Astrocyte (in vitro differentiated cells and primary cell): ENCODE data around the gene HP1BP3. TPM values are rescaled to one million over a fixed set of nuclear protein-coding genes. Genes with fewer than 3 reads are reported as not detected.

Experiments
- DNase-seq: peaks from one replicate; pipeline ENCODE4 v3.0.0-alpha.2; 2010; ENCODE audit warnings: low read depth
- FAIRE-seq: peaks from 2 replicates; lab custom pipeline; 2011; peaks lifted over from hg19 to GRCh38; lab: Jason Lieb, UNC
- H2AFZ ChIP-seq: 2 replicates; pipeline ENCODE4 v1.6.0; 2012; ENCODE audit warnings: low read depth, low read length, inconsistent platforms
- H3K27ac ChIP-seq: 2 replicates; pipeline ENCODE4 v1.5.1; 2011; ENCODE audit warnings: low read depth, low read length, inconsistent platforms
- H3K27me3 ChIP-seq: 2 replicates; pipeline ENCODE4 v1.6.0; 2011; ENCODE audit warnings: low read length, inconsistent platforms; ENCODE audit not compliant: insufficient read depth
- H3K36me3 ChIP-seq: 2 replicates; pipeline ENCODE4 v1.5.1; 2011; ENCODE audit warnings: low read length, inconsistent platforms; ENCODE audit not compliant: insufficient read depth
- H3K4me1 ChIP-seq: 2 replicates; pipeline ENCODE4 v1.5.1; 2011; ENCODE audit warnings: low read length, inconsistent platforms; ENCODE audit not compliant: insufficient read depth
- H3K4me2 ChIP-seq: 2 replicates; pipeline ENCODE4 v1.6.0; 2012; ENCODE audit warnings: low read length, inconsistent platforms
- H3K4me3 ChIP-seq: 2 replicates; pipeline ENCODE4 v1.5.1; 2011; ENCODE audit warnings: low read depth, mild to moderate bottlenecking, low read length, inconsistent platforms; ENCODE audit not compliant: insufficient read depth
- H3K79me2 ChIP-seq: 2 replicates; pipeline ENCODE4 v1.6.0; 2012; ENCODE audit warnings: mild to moderate bottlenecking, low read length, inconsistent platforms; ENCODE audit not compliant: insufficient read depth
- H3K9ac ChIP-seq: 2 replicates; pipeline ENCODE4 v1.6.0; 2012; ENCODE audit warnings: mild to moderate bottlenecking, low read length, inconsistent platforms
- H3K9me3 ChIP-seq: 2 replicates; pipeline ENCODE4 v1.5.1; 2012; ENCODE audit warnings: low read depth, mild to moderate bottlenecking, low read length, inconsistent platforms; ENCODE audit not compliant: insufficient read depth
- H4K20me1 ChIP-seq: 2 replicates; pipeline ENCODE4 v1.6.0; 2012; ENCODE audit warnings: low read length, inconsistent platforms; ENCODE audit not compliant: insufficient read depth
- H3K27ac Mint-ChIP-seq: one replicate; pipeline ENCODE4 v1.8.0; 2021; ENCODE audit warnings: mild to moderate bottlenecking, mixed read lengths; ENCODE audit not compliant: unreplicated experiment
- H3K27me3 Mint-ChIP-seq: one replicate; pipeline ENCODE4 v1.8.0; 2021; ENCODE audit warnings: low read depth, mixed read lengths; ENCODE audit not compliant: unreplicated experiment
- H3K36me3 Mint-ChIP-seq: one replicate; pipeline ENCODE4 v1.8.0; 2021; ENCODE audit warnings: low read depth, mixed read lengths; ENCODE audit not compliant: unreplicated experiment
- H3K4me1 Mint-ChIP-seq: one replicate; pipeline ENCODE4 v1.8.0; 2021; ENCODE audit warnings: low read depth, mixed read lengths; ENCODE audit not compliant: unreplicated experiment
- H3K4me3 Mint-ChIP-seq: one replicate; pipeline ENCODE4 v1.8.0; 2021; ENCODE audit warnings: mild to moderate bottlenecking, moderate library complexity, mixed read lengths; ENCODE audit not compliant: unreplicated experiment
- H3K9me3 Mint-ChIP-seq: one replicate; pipeline ENCODE4 v1.8.0; 2021; ENCODE audit warnings: mild to moderate bottlenecking, mixed read lengths; ENCODE audit not compliant: unreplicated experiment
- CTCF ChIP-seq: IDR thresholded peaks from 2 replicates; pipeline ENCODE4 v1.5.1; 2011; ENCODE audit warnings: low read depth, mild to moderate bottlenecking, inconsistent platforms, low read length, moderate library complexity; ENCODE audit not compliant: insufficient read depth
- EZH2 ChIP-seq: IDR thresholded peaks from 2 replicates; pipeline ENCODE4 v1.6.1; 2012; ENCODE audit warnings: mild to moderate bottlenecking, low read length, inconsistent platforms; ENCODE audit not compliant: insufficient read depth
- total RNA-seq: library from RNA; stranded (reverse); gene quantifications from 2 replicates; pipeline ENCODE4 v1.2.1, GENCODE V29; 2021

The HP1BP3 gene
- total RNA-seq, 1 donor from 2014 or later = 156 TPM

DNA sequence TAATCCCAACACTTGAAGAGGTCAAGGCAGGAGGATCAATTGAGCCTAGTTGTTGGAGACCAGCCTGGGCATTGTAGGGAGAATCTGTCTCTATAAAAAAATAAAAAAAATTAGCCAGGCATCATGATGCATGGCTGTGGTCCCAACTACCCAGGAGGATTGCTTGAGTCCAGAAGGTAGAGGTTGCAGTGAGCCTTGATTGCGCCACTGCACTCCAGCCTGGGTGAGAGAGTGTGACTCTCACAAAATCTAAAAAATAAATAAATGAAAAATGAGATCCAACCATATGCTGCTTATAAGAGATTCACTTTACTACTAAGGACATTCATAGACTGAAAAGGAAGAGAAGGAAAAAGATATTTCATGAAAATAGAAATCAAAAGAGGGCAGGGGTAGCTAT, 47.1 kb upstream of the HP1BP3 start:
- Mint-ChIP-seq H3K9me3 (no peaks in the 10 kb centered on the region), H3K36me3 (peaks cover 5% of the 10 kb centered on the region), H3K27ac (no peak overlapping the region), H3K4me3 (no peak overlapping the region), H3K4me1 (no peaks in the 10 kb centered on the region), H3K27me3 (no peaks in the 10 kb centered on the region)
- TF ChIP-seq EZH2 = no peak
- Histone ChIP-seq H3K9ac (no peak overlapping the region), H3K4me1 (no peaks in the 10 kb centered on the region), H3K27me3 (no peaks in the 10 kb centered on the region), H4K20me1 (no peaks in the 10 kb centered on the region), H3K4me3 (no peak overlapping the region), H3K36me3 (no peaks in the 10 kb centered on the region), H3K27ac (no peak overlapping the region), H3K9me3 (no peaks in the 10 kb centered on the region), H3K4me2 (no peak overlapping the region), H2AFZ (no peak overlapping the region), H3K79me2 (no peaks in the 10 kb centered on the region)
- FAIRE-seq = no peak
- no peak for DNase-seq

DNA sequence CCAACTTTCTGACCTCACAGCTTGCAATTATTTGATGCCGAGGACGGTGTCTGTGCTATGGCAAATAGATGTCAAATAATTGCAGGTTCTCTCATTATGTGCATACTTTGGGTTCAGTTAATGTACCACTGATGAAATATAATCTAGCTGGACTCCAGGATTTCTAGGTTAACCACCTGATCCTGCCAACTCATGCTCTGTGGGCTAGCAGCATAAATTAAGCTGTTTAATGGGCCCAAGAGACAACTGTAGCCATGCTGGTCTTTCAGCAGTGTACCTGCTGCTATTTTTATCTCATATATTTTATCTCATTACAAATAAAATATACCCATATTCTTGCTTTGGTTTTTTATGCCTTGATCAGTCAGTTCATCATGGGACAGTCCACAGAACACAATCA, 43.3 kb upstream of the HP1BP3 start:
- no peak overlapping the region for H3K4me3 ChIP-seq
- DNase-seq (no peak), FAIRE-seq (no peak)
- H3K4me3 Mint-ChIP-seq = no peak overlapping the region
- peaks cover 4% of the 10 kb centered on the region for H3K36me3 ChIP-seq
- no peaks in the 10 kb centered on the region for H3K4me1 Mint-ChIP-seq
- H3K9ac ChIP-seq = no peak overlapping the region
- H3K27me3 Mint-ChIP-seq = no peaks in the 10 kb centered on the region
- no peak overlapping the region for H3K27ac ChIP-seq
- H3K36me3 Mint-ChIP-seq = peaks cover 8% of the 10 kb centered on the region
- no peaks in the 10 kb centered on the region for H3K9me3 Mint-ChIP-seq
- H3K27me3 ChIP-seq = no peaks in the 10 kb centered on the region
- TF ChIP-seq EZH2 (no peak), CTCF (no peak)
- no peaks in the 10 kb centered on the region for H3K4me1 ChIP-seq
- no peak overlapping the region for H3K27ac Mint-ChIP-seq
- H4K20me1 ChIP-seq = no peaks in the 10 kb centered on the region
- no peaks in the 10 kb centered on the region for H3K79me2 ChIP-seq
- H2AFZ ChIP-seq = no peak overlapping the region
- no peak overlapping the region for H3K4me2 ChIP-seq
- H3K9me3 ChIP-seq = no peaks in the 10 kb centered on the region

- Mint-ChIP-seq H3K9me3 (no peaks in the 10 kb centered on the region), H3K27ac (no peak overlapping the region), H3K4me1 (no peaks in the 10 kb centered on the region), H3K27me3 (no peaks in the 10 kb centered on the region), H3K36me3 (peaks cover 8% of the 10 kb centered on the region), H3K4me3 (no peak overlapping the region)
- no peaks in the 10 kb centered on the region for H3K9me3 ChIP-seq
- H3K27me3 ChIP-seq = no peaks in the 10 kb centered on the region
- no peaks in the 10 kb centered on the region for H3K4me1 ChIP-seq
- H3K79me2 ChIP-seq = no peaks in the 10 kb centered on the region
- H3K4me3 ChIP-seq = no peak overlapping the region
- FAIRE-seq = no peak
- H2AFZ ChIP-seq = no peak overlapping the region
- no peak for TF ChIP-seq EZH2
- TF ChIP-seq CTCF = no peak
- no peak overlapping the region for H3K4me2 ChIP-seq
- no peak overlapping the region for H3K9ac ChIP-seq
- no peak for DNase-seq
- H4K20me1 ChIP-seq = no peaks in the 10 kb centered on the region
- no peak overlapping the region for H3K27ac ChIP-seq
- H3K36me3 ChIP-seq = peaks cover 4% of the 10 kb centered on the region
Observed at GRCh38 chr1:20829946-20830345, 42.8 kb upstream of the HP1BP3 start.
